Ovary (tissue), 3 donors: ENCODE data around the gene DAP.

Experiments
- EP300 ChIP-seq: sonication (generic); formaldehyde crosslinking; IDR thresholded peaks from one replicate; pipeline ENCODE4 v1.6.1; 2017; ENCODE audit warnings: antibody characterized with exemption
- POLR2A ChIP-seq: fragments of 450-650 bp; IDR thresholded peaks from one replicate; pipeline ENCODE4 v1.6.1; 2017; ENCODE audit warnings: antibody characterized with exemption, mild to moderate bottlenecking, moderate library complexity
- TF ChIP-seq, protein P1 (sequence below), 3 donors: fragments of 450-650 bp in 2 of 3; fragments of 200-600 bp in 1 of 3; IDR thresholded peaks; one replicate each; pipeline versions ENCODE4 v1.5.1 to v1.8.0; 2016 to 2022; ENCODE audit warnings: antibody characterized with exemption in 3 of 3, mild to moderate bottlenecking in 1 of 3
- donor health status: DM: no; HTN: no; CAD: no.

DNA sequence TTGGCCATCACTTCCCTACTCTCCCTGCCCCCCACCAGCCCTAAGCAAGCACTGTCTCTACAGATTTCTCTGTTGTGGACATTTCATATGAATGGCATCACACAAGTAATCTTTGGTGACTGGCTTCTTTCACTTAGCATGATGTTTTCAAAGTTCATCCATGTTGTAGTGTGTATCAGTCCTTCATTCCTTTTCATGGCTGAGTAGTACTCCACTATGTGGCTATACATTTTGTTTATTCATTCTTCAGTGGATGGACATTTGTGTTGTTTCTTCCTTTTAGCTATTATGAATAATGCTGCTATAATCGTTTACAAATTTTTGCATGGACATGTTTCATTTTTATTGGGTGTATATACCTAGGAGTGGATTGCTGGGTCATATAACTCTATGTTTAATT, 84.1 kb downstream of the DAP start:
- TF ChIP-seq, protein P1, sequence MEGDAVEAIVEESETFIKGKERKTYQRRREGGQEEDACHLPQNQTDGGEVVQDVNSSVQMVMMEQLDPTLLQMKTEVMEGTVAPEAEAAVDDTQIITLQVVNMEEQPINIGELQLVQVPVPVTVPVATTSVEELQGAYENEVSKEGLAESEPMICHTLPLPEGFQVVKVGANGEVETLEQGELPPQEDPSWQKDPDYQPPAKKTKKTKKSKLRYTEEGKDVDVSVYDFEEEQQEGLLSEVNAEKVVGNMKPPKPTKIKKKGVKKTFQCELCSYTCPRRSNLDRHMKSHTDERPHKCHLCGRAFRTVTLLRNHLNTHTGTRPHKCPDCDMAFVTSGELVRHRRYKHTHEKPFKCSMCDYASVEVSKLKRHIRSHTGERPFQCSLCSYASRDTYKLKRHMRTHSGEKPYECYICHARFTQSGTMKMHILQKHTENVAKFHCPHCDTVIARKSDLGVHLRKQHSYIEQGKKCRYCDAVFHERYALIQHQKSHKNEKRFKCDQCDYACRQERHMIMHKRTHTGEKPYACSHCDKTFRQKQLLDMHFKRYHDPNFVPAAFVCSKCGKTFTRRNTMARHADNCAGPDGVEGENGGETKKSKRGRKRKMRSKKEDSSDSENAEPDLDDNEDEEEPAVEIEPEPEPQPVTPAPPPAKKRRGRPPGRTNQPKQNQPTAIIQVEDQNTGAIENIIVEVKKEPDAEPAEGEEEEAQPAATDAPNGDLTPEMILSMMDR (IDR thresholded peaks at IDR 0.05): no peak
- no peak for TF ChIP-seq EP300
- no peak for TF ChIP-seq POLR2A
